ENCODE results near the gene GRK6. TPM values are rescaled to one million over a fixed set of nuclear protein-coding genes. Genes with fewer than 3 reads are reported as not detected.

Gene GRK6
- total RNA-seq, 6 donors from 2014 or later = 26.8 to 85.9 (median 56.6) TPM

DNA sequence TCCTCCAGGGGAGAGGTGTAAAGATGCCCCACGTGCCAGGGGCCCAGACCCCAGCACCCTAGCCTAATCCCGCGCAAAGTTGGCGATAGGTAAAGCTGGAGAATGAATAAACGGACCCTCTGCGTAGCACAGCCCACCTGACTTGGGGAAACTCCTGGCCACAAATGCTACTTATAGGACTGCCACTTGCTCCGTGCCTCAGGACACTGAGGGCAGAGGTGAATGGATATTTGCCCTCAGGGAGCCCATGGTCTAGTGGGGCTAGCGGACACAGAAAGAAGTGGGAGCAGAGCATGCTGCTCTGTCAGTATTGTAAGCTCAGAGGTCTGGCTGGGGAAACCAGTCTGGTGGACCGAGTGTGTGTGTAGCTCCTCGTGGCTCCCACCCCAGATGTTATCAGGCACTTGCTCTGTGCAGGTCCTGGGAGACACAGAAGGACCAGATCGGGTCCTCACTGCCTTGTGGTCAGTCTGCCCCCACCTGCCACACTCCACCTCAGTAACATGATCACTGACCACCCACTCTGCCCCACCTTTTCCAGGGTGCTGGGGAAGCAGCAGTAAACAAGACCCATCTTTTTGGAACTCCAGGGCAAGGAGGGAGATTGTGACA lies 841 bp downstream of the GRK6 start:
- peak overlapping the region; percentile 90 to 94 (median 92) for H3K27ac ChIP-seq
- no peaks in the 10 kb centered on the region for H3K27me3 ChIP-seq
- no peak for DNase-seq
- H3K4me3 ChIP-seq = peak overlapping the region; percentile 62 to 90 (median 85)
- H3K9me3 ChIP-seq = no peaks in the 10 kb centered on the region
- TF ChIP-seq POLR2AphosphoS5 (IDR thresholded peaks at IDR 0.05) (no peak), EP300 (IDR thresholded peaks at IDR 0.05) (no peak), POLR2A (IDR thresholded peaks at IDR 0.05) (no peak)
- TF ChIP-seq, protein P1, sequence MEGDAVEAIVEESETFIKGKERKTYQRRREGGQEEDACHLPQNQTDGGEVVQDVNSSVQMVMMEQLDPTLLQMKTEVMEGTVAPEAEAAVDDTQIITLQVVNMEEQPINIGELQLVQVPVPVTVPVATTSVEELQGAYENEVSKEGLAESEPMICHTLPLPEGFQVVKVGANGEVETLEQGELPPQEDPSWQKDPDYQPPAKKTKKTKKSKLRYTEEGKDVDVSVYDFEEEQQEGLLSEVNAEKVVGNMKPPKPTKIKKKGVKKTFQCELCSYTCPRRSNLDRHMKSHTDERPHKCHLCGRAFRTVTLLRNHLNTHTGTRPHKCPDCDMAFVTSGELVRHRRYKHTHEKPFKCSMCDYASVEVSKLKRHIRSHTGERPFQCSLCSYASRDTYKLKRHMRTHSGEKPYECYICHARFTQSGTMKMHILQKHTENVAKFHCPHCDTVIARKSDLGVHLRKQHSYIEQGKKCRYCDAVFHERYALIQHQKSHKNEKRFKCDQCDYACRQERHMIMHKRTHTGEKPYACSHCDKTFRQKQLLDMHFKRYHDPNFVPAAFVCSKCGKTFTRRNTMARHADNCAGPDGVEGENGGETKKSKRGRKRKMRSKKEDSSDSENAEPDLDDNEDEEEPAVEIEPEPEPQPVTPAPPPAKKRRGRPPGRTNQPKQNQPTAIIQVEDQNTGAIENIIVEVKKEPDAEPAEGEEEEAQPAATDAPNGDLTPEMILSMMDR (IDR thresholded peaks at IDR 0.05) = no peak
- 14% methylated on average over 11 of the region's 11 CpGs; no CpG with 5 or more reads in 1 of the 2 donors for WGBS, 2 donors
- peaks cover 49 to 63% (median 57%) of the 10 kb centered on the region in 4 donors for H3K4me1 ChIP-seq
- peaks cover 2 to 21% (median 18%) of the 10 kb centered on the region in 4 donors for H3K36me3 ChIP-seq
- ATAC-seq (ENCODE audit: low FRiP score in 2 of 2) = no peak

DNA sequence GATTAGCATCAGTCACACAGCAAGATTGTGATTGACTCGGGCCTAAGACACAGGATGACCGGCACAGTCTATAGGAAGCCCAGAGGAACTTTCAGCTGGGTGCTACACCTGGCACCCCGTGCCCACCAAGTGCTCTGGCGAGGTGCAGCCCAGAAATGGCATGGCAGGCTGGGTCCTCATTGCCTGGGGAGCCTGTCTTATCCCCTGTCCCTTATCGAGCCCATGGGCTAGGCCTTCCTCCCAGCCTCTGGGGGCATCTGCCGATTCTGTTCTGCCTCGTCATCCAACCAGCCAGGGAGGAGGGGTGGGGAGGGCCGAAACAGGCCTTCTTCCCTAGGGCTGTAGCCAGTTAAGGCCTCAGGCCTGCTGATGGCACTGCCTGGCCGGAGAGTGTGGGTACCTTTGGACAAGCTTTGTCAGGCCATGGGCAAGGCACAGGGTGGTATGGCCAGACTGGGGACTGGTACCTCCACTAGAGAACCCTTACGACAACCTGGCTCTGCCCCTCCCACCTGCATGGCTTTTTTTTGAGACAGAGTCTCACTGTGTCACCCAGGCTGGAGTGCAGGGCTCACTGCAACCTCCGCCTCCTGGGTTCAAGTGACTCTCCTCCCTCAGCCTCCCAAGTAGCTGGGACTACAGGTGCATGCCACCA lies 1.6 kb downstream of the GRK6 start:
- peaks cover 4 to 28% (median 25%) of the 10 kb centered on the region in 4 donors for H3K36me3 ChIP-seq
- peaks cover 52 to 67% (median 58%) of the 10 kb centered on the region in 4 donors for H3K4me1 ChIP-seq
- peak overlapping the region; percentile 90 to 94 (median 92) for H3K27ac ChIP-seq
- WGBS, 2 donors = 57 to 64% methylated on average over 3 to 8 of the region's 11 CpGs
- H3K4me3 ChIP-seq = peak overlapping the region in 3 of 4 donors; percentile 62 to 90 (median 89)
- ATAC-seq (ENCODE audit: low FRiP score in 2 of 2) = no peak
- DNase-seq = peak in 1 of 2 donors; percentile 59
- no peaks in the 10 kb centered on the region for H3K9me3 ChIP-seq
- no peaks in the 10 kb centered on the region for H3K27me3 ChIP-seq
- no peak for TF ChIP-seq POLR2AphosphoS5 (IDR thresholded peaks at IDR 0.05)
- TF ChIP-seq POLR2A (IDR thresholded peaks at IDR 0.05) = no peak
- TF ChIP-seq, protein P1 (IDR thresholded peaks at IDR 0.05) = no peak
- TF ChIP-seq EP300 (IDR thresholded peaks at IDR 0.05) = no peak

DNA sequence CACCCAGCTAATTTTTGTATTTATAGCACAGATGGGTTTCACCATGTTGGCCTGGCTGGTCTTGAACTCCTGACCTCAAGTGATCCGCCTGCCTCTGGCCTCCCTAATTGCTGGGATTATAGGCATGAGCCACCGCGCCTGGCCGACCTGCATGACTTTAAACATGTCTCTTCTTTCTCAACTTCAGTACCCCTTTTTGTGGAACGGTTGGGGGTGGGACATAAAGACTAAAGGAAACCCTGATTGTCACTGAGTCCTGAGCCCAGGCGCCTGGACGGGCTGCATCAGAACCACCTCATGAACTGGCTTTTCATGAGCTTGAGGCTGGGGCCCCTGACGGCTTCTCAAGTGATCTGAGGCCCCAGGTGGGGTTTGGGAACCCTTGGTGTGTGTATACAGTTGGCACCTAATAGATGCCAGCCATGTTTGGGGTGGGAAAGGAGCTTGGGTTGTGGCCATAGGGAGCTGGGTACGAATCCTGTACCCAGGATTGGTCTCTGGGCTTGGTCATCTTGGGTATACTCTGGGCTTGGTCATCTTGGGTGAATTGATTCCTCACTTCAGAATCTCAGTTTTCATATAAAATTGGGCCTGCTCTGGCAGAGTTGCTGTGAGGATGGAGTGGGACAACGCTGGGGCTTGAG lies 2.2 kb downstream of the GRK6 start:
- H3K9me3 ChIP-seq = no peaks in the 10 kb centered on the region
- ATAC-seq (ENCODE audit: low FRiP score in 2 of 2) (no peak), DNase-seq (no peak)
- H3K36me3 ChIP-seq = peaks cover 10 to 34% (median 32%) of the 10 kb centered on the region in 4 donors
- 70 to 78% methylated on average over 10 of the region's 10 CpGs for WGBS, 2 donors
- H3K27ac ChIP-seq = peak overlapping the region; percentile 90 to 94 (median 92)
- peak overlapping the region in 1 of 4 donors; percentile 89 for H3K4me3 ChIP-seq
- H3K27me3 ChIP-seq = no peaks in the 10 kb centered on the region
- TF ChIP-seq POLR2A (IDR thresholded peaks at IDR 0.05) (no peak), EP300 (IDR thresholded peaks at IDR 0.05) (no peak), POLR2AphosphoS5 (IDR thresholded peaks at IDR 0.05) (no peak)
- TF ChIP-seq, protein P1 (IDR thresholded peaks at IDR 0.05) = no peak
- H3K4me1 ChIP-seq = peaks cover 52 to 72% (median 58%) of the 10 kb centered on the region in 4 donors

DNA sequence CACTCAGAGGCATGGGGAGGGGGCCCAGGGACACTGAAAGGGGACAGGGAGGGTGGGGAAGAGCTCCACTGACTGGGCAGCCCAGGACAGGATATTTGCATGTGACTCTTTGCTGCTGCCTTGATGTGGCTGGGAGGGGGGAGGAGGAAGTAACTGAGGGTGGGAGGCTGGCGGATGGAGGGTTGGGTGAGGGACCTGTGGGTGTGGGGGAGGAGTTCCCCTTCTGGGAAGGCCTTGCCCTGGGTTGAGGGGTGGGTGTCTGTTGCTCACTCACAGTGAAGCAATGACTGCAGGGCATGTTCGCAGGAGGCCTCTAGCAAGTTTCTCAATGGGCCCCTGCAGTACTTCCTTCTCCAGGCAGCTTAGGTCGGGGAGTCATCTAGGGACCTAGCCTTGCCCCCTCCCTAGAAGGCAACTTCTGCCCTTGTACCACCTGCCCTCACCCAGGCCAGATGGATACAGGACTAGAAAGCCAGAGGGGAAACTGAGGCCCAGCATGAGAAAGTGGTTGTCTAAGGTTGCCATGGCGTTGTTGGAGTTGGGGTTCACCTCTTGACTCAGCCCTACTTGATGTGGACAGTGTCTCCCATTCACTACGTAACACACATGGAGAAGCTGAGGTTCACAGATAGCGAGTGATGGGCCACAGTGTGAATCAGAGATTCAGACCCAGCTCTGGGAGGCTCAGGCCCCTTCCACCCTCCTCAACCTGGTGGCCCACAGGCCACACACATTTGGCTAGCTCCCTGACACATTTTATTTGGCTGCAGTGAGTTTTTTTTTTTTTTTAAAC lies 3.0 kb downstream of the GRK6 start:
- ATAC-seq (ENCODE audit: low FRiP score in 2 of 2) (peak; percentile 17 to 35), DNase-seq (peak in 1 of 2 donors; percentile 88)
- H3K27me3 ChIP-seq = no peaks in the 10 kb centered on the region
- TF ChIP-seq EP300 (IDR thresholded peaks at IDR 0.05) = no peak
- TF ChIP-seq POLR2A (IDR thresholded peaks at IDR 0.05) = peak in 1 of 4 donors; percentile 21
- peak; percentile 60 to 68 for TF ChIP-seq POLR2AphosphoS5 (IDR thresholded peaks at IDR 0.05)
- TF ChIP-seq, protein P1 (IDR thresholded peaks at IDR 0.05) = no peak
- peaks cover 52 to 72% (median 58%) of the 10 kb centered on the region in 4 donors for H3K4me1 ChIP-seq
- peak overlapping the region; percentile 90 to 94 (median 92) for H3K27ac ChIP-seq
- peaks cover 16 to 42% (median 39%) of the 10 kb centered on the region in 4 donors for H3K36me3 ChIP-seq
- no peaks in the 10 kb centered on the region for H3K9me3 ChIP-seq
- 65 to 66% methylated on average over 4 to 5 of the region's 6 CpGs for WGBS, 2 donors
- H3K4me3 ChIP-seq = peak overlapping the region in 1 of 4 donors; percentile 89
